Subcutaneous preadipocyte (primary cell): ENCODE measurements around the gene MAGT1. TPM values are rescaled to one million over a fixed set of nuclear protein-coding genes. Genes with fewer than 3 reads are reported as not detected.

Source experiments
- small RNA-seq: library from RNA; depleted of rRNA; stranded (forward); fragments of <200 nt; gene quantifications from one replicate; pipeline ENCODE3, GENCODE V24; 2012
- total RNA-seq: library from RNA; depleted of rRNA; stranded (reverse); fragments of >200 nt; gene quantifications from 2 replicates; pipeline ENCODE4 v1.2.3, GENCODE V29; 2012

The MAGT1 gene
- 68.0 and 81.9 TPM in 2 replicates for total RNA-seq

GRCh38 chrX:77894921-77895886, at the start of gene MAGT1:
MAGT1 (minus strand) TSS chrX:77895435; CDS start chrX:77895410, 25 bp downstream.

DNA sequence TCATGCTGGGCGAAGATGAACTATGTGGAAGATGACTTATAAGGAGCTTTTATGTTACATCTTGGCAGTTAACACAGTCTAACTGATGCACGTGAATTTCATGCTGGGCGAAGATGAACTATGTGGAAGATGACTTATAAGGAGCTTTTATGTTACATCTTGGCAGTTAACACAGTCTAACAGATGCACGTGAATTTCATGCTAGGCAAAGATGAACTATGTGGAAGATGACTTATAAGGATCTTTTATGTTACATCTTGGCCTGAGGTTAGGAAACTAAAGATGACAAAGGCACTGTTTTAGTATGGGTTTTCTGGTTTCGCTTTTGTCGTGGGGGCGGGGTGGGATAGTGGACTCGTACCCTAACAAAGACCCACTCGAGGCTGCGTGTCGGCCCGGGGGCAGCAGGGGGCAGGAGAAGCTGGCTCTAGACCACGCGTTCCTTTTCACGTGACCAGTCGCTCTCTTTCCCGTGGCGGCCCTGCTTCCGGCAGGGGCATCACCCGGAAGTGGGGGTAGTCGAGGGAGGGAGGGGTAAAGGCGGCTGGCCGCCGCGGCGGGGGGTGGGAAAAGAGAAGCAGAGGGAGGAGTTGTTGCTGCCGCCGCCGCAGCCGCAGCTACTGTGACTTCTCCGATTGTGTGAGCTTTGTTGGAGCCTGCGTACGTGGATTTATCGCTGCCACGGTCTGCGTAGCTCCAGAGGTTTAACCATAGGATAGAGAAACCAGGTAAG, 15.0 kb upstream of the MAGT1 start, which contains the start of gene ATP7A:
Gene ATP7A (plus strand): TSS at position 586 of the 733 bp plus-strand sequence. CDS start 60,949 bp downstream, outside the sequence.

GRCh38 chrX:77899081-77899828, 4.0 kb upstream of the MAGT1 start, which contains the start of gene COX7B:
COX7B (plus strand) TSS chrX:77899468; CDS start chrX:77899554, 86 bp downstream.

GRCh38 chrX:77785486-77786364, 109.5 kb downstream of the MAGT1 start, which contains the start of gene ATRX:
ATRX (minus strand) TSS chrX:77786216; CDS start chrX:77786001, 215 bp downstream.

Small RNAs within 50 kb of the gene (small RNA-seq; reads per million reads assigned to genes)
- not detected for gene RN7SL460P
- gene RNU6-854P = not detected

Other genes with a start within 250 kb of the MAGT1 start
- gene ATRX, start 109.2 kb downstream of the MAGT1 start, total RNA-seq = 49.2 and 55.7 TPM in 2 replicates
- gene COX7B, start 4.0 kb upstream of the MAGT1 start, total RNA-seq = 202 and 329 TPM in 2 replicates
- gene ATP7A, start 15.3 kb upstream of the MAGT1 start, total RNA-seq = 6.2 and 7.0 TPM in 2 replicates
- gene PGAM4, start 74.2 kb upstream of the MAGT1 start, total RNA-seq = not detected in 2 replicates
- 284 and 329 TPM in 2 replicates for gene PGK1, start 208.8 kb upstream of the MAGT1 start, total RNA-seq
- 26.1 and 30.1 TPM in 2 replicates for gene TAF9B, start 244.2 kb upstream of the MAGT1 start, total RNA-seq